H9 (cell line): Measurements from ENCODE around the gene GGNBP2. TPM values are rescaled to one million over a fixed set of nuclear protein-coding genes. Genes with fewer than 3 reads are reported as not detected.

ENCODE experiments used
- DNase-seq: peaks from one replicate; pipeline ENCODE4 v3.0.0-alpha.2; 2017
- H2AFZ ChIP-seq: one replicate; pipeline ENCODE4 v1.6.1; 2013; ENCODE audit warnings: mild to moderate bottlenecking, low read length, control low read depth, moderate library complexity
- H2AK5ac ChIP-seq: 2 replicates; pipeline ENCODE4 v1.6.1; 2013; ENCODE audit warnings: low read length, control low read depth, mixed read lengths; ENCODE audit not compliant: insufficient read length
- H2BK120ac ChIP-seq: one replicate; pipeline ENCODE4 v1.6.1; 2013; ENCODE audit warnings: low read depth, mild to moderate bottlenecking, low read length, control low read depth, inconsistent platforms; ENCODE audit not compliant: poor library complexity, severe bottlenecking
- H2BK12ac ChIP-seq: 2 replicates; pipeline ENCODE4 v1.6.1; 2013; ENCODE audit warnings: low read length, control low read depth, mixed read lengths, low read depth; ENCODE audit not compliant: insufficient read length
- H2BK15ac ChIP-seq: 2 replicates; pipeline ENCODE4 v1.6.1; 2013; ENCODE audit warnings: low read depth, low read length, control low read depth
- H2BK20ac ChIP-seq: one replicate; pipeline ENCODE4 v1.6.1; 2013; ENCODE audit warnings: low read depth, mild to moderate bottlenecking, low read length, control low read depth, inconsistent platforms; ENCODE audit not compliant: poor library complexity, severe bottlenecking
- H2BK5ac ChIP-seq: 2 replicates; pipeline ENCODE4 v1.6.1; 2013; ENCODE audit warnings: low read length, control low read depth, mixed read lengths; ENCODE audit not compliant: insufficient read length
- H3K14ac ChIP-seq: 2 replicates; pipeline ENCODE4 v1.6.1; 2013; ENCODE audit warnings: low read length, control low read depth; ENCODE audit not compliant: insufficient read depth
- H3K18ac ChIP-seq: 2 replicates; pipeline ENCODE4 v1.6.1; 2013; ENCODE audit warnings: low read depth, mild to moderate bottlenecking, mixed read lengths, low read length, control low read depth; ENCODE audit not compliant: insufficient read length
- H3K23ac ChIP-seq: 2 replicates; pipeline ENCODE4 v1.6.1; 2013; ENCODE audit warnings: low read length, control low read depth, mixed read lengths, low read depth; ENCODE audit not compliant: insufficient read length
- H3K23me2 ChIP-seq: 2 replicates; pipeline ENCODE4 v1.6.1; 2013; ENCODE audit warnings: low read depth, mild to moderate bottlenecking, mixed read lengths, low read length, control low read depth; ENCODE audit not compliant: insufficient read length, poor library complexity, severe bottlenecking
- H3K27ac ChIP-seq: 2 replicates; pipeline ENCODE4 v1.5.1; 2013; ENCODE audit warnings: low read length, control low read depth, mixed read lengths, low read depth; ENCODE audit not compliant: insufficient read length
- H3K27me3 ChIP-seq: 2 replicates; pipeline ENCODE4 v1.6.1; 2013; ENCODE audit warnings: low read length, control low read depth, inconsistent platforms; ENCODE audit not compliant: insufficient read depth
- H3K4ac ChIP-seq: 2 replicates; pipeline ENCODE4 v1.6.1; 2013; ENCODE audit warnings: low read depth, mild to moderate bottlenecking, control low read depth, inconsistent platforms, low read length, moderate library complexity
- H3K4me1 ChIP-seq: 2 replicates; pipeline ENCODE4 v1.6.1; 2013; ENCODE audit warnings: low read length, control low read depth, inconsistent platforms; ENCODE audit not compliant: insufficient read depth
- H3K4me2 ChIP-seq: 2 replicates; pipeline ENCODE4 v1.6.1; 2013; ENCODE audit warnings: low read length, control low read depth, mixed read lengths; ENCODE audit not compliant: insufficient read length, insufficient read depth
- H3K56ac ChIP-seq: 2 replicates; pipeline ENCODE4 v1.6.1; 2013; ENCODE audit warnings: low read depth, mild to moderate bottlenecking, mixed read lengths, low read length, control low read depth; ENCODE audit not compliant: insufficient read length
- H3K79me1 ChIP-seq: 2 replicates; pipeline ENCODE4 v1.6.1; 2013; ENCODE audit warnings: low read depth, mild to moderate bottlenecking, moderate library complexity, low read length, control low read depth, inconsistent platforms; ENCODE audit not compliant: insufficient read depth, poor library complexity, severe bottlenecking
- H3K79me2 ChIP-seq: 2 replicates; pipeline ENCODE4 v1.6.1; 2013; ENCODE audit warnings: low read length, control low read depth, inconsistent platforms; ENCODE audit not compliant: insufficient read depth
- H3K9ac ChIP-seq: 2 replicates; pipeline ENCODE4 v1.6.1; 2013; ENCODE audit warnings: low read length, control low read depth, mixed read lengths; ENCODE audit not compliant: insufficient read length; ENCODE audit errors: extremely low read depth
- H3K9me3 ChIP-seq: one replicate; pipeline ENCODE4 v1.6.1; 2013; ENCODE audit warnings: low read depth, low read length, inconsistent platforms; ENCODE audit not compliant: control insufficient read depth
- H3T11ph ChIP-seq: one replicate; pipeline ENCODE4 v1.6.1; 2013; ENCODE audit warnings: mild to moderate bottlenecking, low read length, control low read depth, inconsistent platforms
- H4K20me1 ChIP-seq: one replicate; pipeline ENCODE4 v1.6.1; 2013; ENCODE audit not compliant: control insufficient read depth, insufficient read length, insufficient read depth
- H4K5ac ChIP-seq: 2 replicates; pipeline ENCODE4 v1.6.1; 2013; ENCODE audit warnings: low read depth, mild to moderate bottlenecking, mixed read lengths, low read length, control low read depth; ENCODE audit not compliant: insufficient read length
- H4K8ac ChIP-seq: replicated peaks from 2 replicates; pipeline ENCODE4 v1.6.1; 2013; ENCODE audit warnings: low read length, control low read depth, mixed read lengths, low read depth; ENCODE audit not compliant: insufficient read length
- H4K91ac ChIP-seq: 2 replicates; pipeline ENCODE4 v1.6.1; 2013; ENCODE audit warnings: low read depth, mild to moderate bottlenecking, moderate library complexity, mixed read lengths, low read length, control low read depth; ENCODE audit not compliant: insufficient read length
- H3K27ac Mint-ChIP-seq, 3 experiments: 2 replicates in 2 of 3; 3 replicates in 1 of 3; pipeline ENCODE4 v1.8.0; 2020 to 2021; ENCODE audit warnings: mixed read lengths in 3 of 3, mild to moderate bottlenecking in 1 of 3, moderate library complexity in 1 of 3
- H3K27me3 Mint-ChIP-seq: 2 replicates; pipeline ENCODE4 v1.8.0; 2021; ENCODE audit warnings: low read depth, mild to moderate bottlenecking, moderate library complexity, mixed read lengths
- H3K36me3 Mint-ChIP-seq, 3 experiments: 2 replicates in 2 of 3; 3 replicates in 1 of 3; pipeline ENCODE4 v1.8.0; 2020 to 2021; ENCODE audit warnings: low read depth in 3 of 3, mixed read lengths in 3 of 3; ENCODE audit not compliant: insufficient read depth in 1 of 3
- H3K4me1 Mint-ChIP-seq, 2 experiments: 2 replicates each; pipeline ENCODE4 v1.8.0; 2020; ENCODE audit warnings: mixed read lengths in 2 of 2
- H3K4me3 Mint-ChIP-seq, 2 experiments: 2 replicates in 1 of 2; 3 replicates in 1 of 2; pipeline ENCODE4 v1.8.0; 2020 to 2021; ENCODE audit warnings: mild to moderate bottlenecking in 2 of 2, mixed read lengths in 2 of 2, moderate library complexity in 1 of 2
- H3K9me3 Mint-ChIP-seq, 2 experiments: 2 replicates in 1 of 2; 3 replicates in 1 of 2; pipeline ENCODE4 v1.8.0; 2020; ENCODE audit warnings: mild to moderate bottlenecking in 2 of 2, mixed read lengths in 2 of 2, moderate library complexity in 1 of 2
- total RNA-seq: library from RNA; stranded (reverse); gene quantifications from 2 replicates; pipeline ENCODE4 v1.2.1, GENCODE V29; 2021
- TF ChIP-seq, protein P1 (sequence below): fragments of 200-600 bp; sonication (generic); conservative IDR thresholded peaks from 3 replicates; pipeline ENCODE4 v1.8.0; 2021; ENCODE audit warnings: antibody characterized with exemption, mild to moderate bottlenecking

Gene GGNBP2
- total RNA-seq, 1 experiment from 2014 or later = 52.8 TPM

DNA sequence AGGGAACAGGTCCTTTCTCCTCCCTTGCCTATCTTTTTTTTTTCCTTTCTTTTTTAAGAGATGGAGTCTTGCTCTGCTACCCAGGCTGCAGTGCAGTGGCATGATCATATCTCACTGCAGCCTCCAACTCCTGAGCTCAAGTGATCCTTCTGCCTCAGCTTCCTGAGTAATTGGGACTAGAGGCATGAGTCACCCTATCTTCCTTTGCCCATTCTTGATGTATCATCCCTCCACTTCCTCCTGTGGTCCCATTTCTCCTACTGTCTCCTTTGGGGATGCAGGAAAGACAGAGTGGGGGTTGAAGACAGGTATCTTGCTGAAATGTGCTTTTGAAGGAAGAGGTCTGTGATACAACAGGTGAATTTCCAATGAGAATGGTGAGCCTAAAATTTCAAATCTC is 15.6 kb upstream of the GGNBP2 start:
- H3K79me2 ChIP-seq = peaks cover 3% of the 10 kb centered on the region; the same call in 1 of the 2 replicates

More for the DNA sequence above, 15.6 kb upstream of the GGNBP2 start:
- H3K9ac ChIP-seq = no peak overlapping the region
- no peak overlapping the region for H2AK5ac ChIP-seq
- TF ChIP-seq, protein P1, sequence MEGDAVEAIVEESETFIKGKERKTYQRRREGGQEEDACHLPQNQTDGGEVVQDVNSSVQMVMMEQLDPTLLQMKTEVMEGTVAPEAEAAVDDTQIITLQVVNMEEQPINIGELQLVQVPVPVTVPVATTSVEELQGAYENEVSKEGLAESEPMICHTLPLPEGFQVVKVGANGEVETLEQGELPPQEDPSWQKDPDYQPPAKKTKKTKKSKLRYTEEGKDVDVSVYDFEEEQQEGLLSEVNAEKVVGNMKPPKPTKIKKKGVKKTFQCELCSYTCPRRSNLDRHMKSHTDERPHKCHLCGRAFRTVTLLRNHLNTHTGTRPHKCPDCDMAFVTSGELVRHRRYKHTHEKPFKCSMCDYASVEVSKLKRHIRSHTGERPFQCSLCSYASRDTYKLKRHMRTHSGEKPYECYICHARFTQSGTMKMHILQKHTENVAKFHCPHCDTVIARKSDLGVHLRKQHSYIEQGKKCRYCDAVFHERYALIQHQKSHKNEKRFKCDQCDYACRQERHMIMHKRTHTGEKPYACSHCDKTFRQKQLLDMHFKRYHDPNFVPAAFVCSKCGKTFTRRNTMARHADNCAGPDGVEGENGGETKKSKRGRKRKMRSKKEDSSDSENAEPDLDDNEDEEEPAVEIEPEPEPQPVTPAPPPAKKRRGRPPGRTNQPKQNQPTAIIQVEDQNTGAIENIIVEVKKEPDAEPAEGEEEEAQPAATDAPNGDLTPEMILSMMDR = no peak
- Mint-ChIP-seq H3K4me1 (peaks cover 7 to 14% of the 10 kb centered on the region in 2 experiments), H3K36me3 (peaks cover 54 to 90% (median 72%) of the 10 kb centered on the region in 3 experiments), H3K27me3 (no peaks in the 10 kb centered on the region; the same call in 1 of the 2 replicates), H3K27ac (peak overlapping the region in 1 of 3 experiments; percentile 19; a peak in 2 of 7 replicates), H3K9me3 (no peaks in the 10 kb centered on the region), H3K4me3 (no peak overlapping the region)
- H3K4me2 ChIP-seq = no peak overlapping the region
- H4K91ac ChIP-seq = no peak overlapping the region
- no peaks in the 10 kb centered on the region for H3K9me3 ChIP-seq
- H3K79me1 ChIP-seq = peaks cover 7% of the 10 kb centered on the region
- no peak overlapping the region for H4K5ac ChIP-seq
- H2BK120ac ChIP-seq = no peak overlapping the region
- H3T11ph ChIP-seq = no peak overlapping the region
- no peak for DNase-seq
- no peak overlapping the region for H2BK12ac ChIP-seq
- H3K23me2 ChIP-seq = peaks cover 3% of the 10 kb centered on the region
- no peak overlapping the region for H3K56ac ChIP-seq
- no peak overlapping the region for H2BK5ac ChIP-seq
- H4K8ac ChIP-seq = no peak overlapping the region
- H3K27me3 ChIP-seq = no peaks in the 10 kb centered on the region
- no peak overlapping the region for H3K4ac ChIP-seq
- no peak overlapping the region for H3K18ac ChIP-seq
- H2AFZ ChIP-seq = no peak overlapping the region
- no peak overlapping the region for H3K27ac ChIP-seq
- H3K23ac ChIP-seq = no peak overlapping the region
- H2BK15ac ChIP-seq = no peak overlapping the region
- no peak overlapping the region for H2BK20ac ChIP-seq
- H4K20me1 ChIP-seq = no peaks in the 10 kb centered on the region
- 0 out of 2 replicates have a peak, but pooled peaks cover 2% of the 10 kb centered on the region for H3K4me1 ChIP-seq
- H3K14ac ChIP-seq = no peak overlapping the region
